Neural cell (in vitro differentiated cells): ENCODE data around the gene RAD51B.
"Not testable (repeated sequence)": the region's sequence is repeated elsewhere in the genome, so short reads cannot be mapped to it uniquely, and the experiment has no call there.

Experiments
- CTCF ChIP-seq: fragments of 450-650 bp; IDR thresholded peaks from 2 replicates; pipeline ENCODE4 v1.5.1; 2014; ENCODE audit warnings: antibody characterized with exemption, mild to moderate bottlenecking, moderate library complexity; ENCODE audit not compliant: poor library complexity, severe bottlenecking
- EZH2 ChIP-seq: fragments of 200-600, 300-800 bp; shearing (Covaris generic), sonication (generic); IDR thresholded peaks from 2 replicates; pipeline ENCODE4 v1.6.1; 2014; ENCODE audit warnings: antibody characterized with exemption, low read length, borderline replicate concordance, mild to moderate bottlenecking; ENCODE audit not compliant: insufficient read depth, poor library complexity, severe bottlenecking
- MXI1 ChIP-seq: fragments of 450-650 bp; conservative IDR thresholded peaks from 2 replicates; pipeline ENCODE4 v1.6.1; 2014; ENCODE audit warnings: antibody characterized with exemption, mild to moderate bottlenecking; ENCODE audit not compliant: poor library complexity, severe bottlenecking
- POLR2AphosphoS5 ChIP-seq: IDR thresholded peaks from 2 replicates; pipeline ENCODE4 v1.6.1; 2012
- RAD21 ChIP-seq: fragments of 450-650 bp; conservative IDR thresholded peaks from 2 replicates; pipeline ENCODE4 v1.6.1; 2014; ENCODE audit warnings: antibody characterized with exemption, mild to moderate bottlenecking, moderate library complexity
- REST ChIP-seq: IDR thresholded peaks from 2 replicates; pipeline ENCODE4 v1.6.1; 2012; ENCODE audit warnings: borderline replicate concordance
- SMC3 ChIP-seq: fragments of 450-650 bp; conservative IDR thresholded peaks from 2 replicates; pipeline ENCODE4 v1.6.1; 2014; ENCODE audit warnings: antibody characterized with exemption, mild to moderate bottlenecking, moderate library complexity; ENCODE audit not compliant: poor library complexity
- TAF1 ChIP-seq: IDR thresholded peaks from 2 replicates; pipeline ENCODE4 v1.6.1; 2012; ENCODE audit warnings: low read depth

GRCh38 chr14:68289452-68289851, 469.9 kb downstream of the RAD51B start:
- not testable (repeated sequence) for TF ChIP-seq CTCF, REST, SMC3, TAF1, EZH2, POLR2AphosphoS5, RAD21, MXI1
